NCI-H2081 treated with DMSO at 0.1 percent for 48 hours (cell line): ENCODE data around the gene MRPS18A.
"Not testable (repeated sequence)": the region's sequence is repeated elsewhere in the genome, so short reads cannot be mapped to it uniquely, and the experiment has no call there.

Experiments
- DNase-seq: peaks from one replicate; lab custom pipeline; 2025; lab: John Stamatoyannopoulos, UW

MRPS18A gene

GRCh38 chr6:43634702-43635303, 52.8 kb downstream of the MRPS18A start:
- no peak for DNase-seq

GRCh38 chr6:43633002-43633401, 54.6 kb downstream of the MRPS18A start:
- DNase-seq, result not testable (repeated sequence)

- no peak for DNase-seq
Measured at GRCh38 chr6:43630980-43631619, 56.5 kb downstream of the MRPS18A start.

DNA sequence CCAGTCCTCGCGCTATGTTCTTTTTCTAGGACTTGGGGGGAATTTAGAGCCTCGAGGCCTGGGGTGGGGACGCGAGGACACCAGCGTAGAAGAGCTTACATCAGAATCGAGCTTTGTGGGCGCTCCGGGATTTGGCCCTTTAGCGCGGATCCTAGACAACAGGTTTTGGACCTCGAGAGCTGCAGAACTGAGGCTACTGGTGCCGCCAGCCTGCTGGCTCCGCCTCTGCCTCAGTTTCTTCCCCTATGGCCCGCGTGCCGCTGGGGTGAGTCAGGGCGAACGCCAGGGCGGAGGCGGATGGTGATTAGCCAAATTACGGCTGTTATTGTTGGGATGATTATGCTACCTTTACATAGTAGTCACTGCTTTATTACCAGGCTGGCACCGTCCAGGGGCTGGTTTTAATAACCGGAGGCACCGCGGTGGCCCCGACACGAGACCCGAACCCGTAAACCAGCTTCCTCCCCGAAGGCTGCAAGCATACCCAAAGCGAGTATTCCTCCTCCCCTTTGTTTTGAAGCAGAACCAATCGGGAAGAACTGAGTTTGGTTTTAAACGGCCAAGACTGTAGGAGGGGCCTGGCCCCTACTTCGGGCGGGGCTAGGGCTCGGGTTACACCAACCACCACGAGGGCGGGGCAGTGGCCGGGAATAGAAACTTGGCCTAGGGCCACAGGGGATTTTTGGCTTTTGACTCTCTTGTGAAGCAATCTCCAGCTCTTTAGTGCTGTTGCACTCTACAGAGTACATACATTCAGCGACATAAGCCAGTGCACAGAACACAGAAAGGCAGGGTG, 57.9 kb downstream of the MRPS18A start:
- peak; percentile 88 for DNase-seq

DNA sequence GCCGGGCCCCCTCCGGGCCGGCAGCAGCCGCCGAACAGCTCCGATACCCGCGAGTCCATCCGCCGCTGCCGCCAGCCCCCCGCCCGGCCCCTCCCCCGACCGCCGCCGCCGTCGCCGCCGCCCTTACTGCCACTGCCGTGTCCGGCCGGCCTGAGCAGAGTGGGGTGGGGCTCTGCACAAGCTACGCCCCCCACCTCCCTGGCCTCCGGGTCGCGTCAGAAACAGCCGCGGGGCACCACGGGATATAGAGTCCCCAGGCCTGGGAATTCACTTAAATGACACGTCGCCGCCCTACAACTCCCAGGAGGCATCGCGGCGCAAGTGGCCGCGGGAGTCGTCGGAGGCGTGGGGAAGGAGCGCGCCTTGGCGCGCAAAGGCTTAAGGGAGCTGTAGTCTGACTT, 58.5 kb downstream of the MRPS18A start, which contains the start of gene GTPBP2:
Gene GTPBP2, minus strand, starts transcription at position 161 of the 401 bp plus-strand sequence. Its CDS starts 102 bp downstream, at position 59.
- DNase-seq, result peak; percentile 90

- no peak for DNase-seq
Measured at GRCh38 chr6:43628393-43629103, 59.0 kb downstream of the MRPS18A start.

DNA sequence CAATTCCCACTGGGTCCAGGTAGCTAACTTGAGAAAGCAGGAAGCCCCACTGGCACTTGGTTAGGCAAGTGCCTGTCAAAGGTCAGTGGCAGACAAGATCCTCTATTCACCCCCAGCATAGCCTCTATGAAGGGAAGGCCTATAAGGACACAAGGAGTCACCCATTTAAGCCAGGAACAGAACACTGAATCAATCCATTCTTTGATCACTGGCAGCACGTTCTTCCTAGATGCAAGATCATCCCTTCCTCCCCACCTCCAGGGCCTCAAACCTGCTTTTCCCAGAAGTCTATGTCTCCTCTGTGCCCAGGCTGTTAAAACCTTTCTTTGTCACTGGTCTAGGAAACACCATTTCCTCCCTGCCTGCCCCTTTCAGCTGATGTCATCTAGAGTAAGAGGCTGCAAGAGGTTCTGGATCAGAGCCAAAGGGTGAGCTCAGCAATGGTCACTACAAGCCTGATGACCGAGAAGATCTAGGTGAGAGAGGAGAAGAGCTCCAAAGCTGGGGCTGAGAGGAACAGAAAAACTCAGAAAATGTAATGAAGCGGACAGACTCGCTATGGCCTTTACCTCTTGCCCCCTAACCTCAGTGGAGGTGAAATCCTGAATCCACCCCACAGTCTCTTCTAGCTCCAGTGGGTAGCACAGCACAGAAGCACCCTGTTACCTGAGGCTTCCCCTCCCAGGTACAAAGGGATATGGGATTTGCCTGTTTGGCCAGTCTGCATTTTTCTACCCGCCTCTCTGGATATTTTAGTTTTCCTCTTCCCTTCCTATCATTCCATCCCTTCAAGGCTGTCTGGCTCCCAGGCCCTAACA, 60.4 kb downstream of the MRPS18A start:
- no peak for DNase-seq

- DNase-seq, result no peak
Measured at GRCh38 chr6:43625393-43625992, 62.1 kb downstream of the MRPS18A start.

GRCh38 chr6:43624786-43625288, 62.8 kb downstream of the MRPS18A start:
- no peak for DNase-seq

DNA sequence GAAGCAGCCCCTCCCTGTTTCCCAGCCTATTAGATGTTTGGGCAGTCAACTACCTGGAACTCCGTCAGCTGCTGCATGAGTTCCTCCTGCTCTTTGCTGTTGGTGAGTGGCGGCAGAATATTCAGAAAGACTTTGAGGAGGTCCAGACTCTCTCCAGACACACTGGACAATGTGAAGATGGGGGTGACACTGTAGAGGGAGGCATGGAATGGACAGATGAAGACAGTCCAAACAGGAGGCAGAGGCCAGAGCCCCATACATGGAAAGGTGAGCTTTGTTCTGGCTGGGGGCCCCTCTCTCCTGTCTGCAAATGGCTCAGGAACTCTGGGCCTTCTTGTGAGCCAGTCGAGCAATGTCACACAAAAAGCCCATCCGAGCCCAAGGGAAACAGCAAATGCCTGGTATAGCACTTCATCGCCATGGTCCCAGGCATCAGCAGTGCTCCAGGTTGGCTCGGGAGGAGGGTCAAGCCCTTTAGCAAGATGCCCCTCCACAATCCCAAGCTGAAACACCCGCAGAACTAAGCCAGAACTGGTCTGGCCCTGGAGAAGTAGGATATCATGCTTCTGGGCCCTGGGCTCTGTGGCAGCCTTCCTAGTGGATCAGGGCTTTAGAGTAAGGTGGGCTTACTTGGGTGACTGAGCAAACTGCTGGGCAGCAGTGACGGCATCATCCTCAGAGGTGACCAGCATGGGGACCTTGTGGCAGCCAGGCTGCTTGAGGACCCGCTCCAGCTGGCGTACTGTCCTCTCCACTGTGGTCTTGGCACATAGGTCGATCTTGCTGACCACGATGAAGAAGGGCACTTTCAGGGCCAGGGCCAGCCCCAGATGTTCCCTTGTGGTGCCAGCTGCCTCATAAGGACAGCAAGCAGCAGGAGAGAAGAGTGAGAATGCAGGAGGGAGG, 63.5 kb downstream of the MRPS18A start:
- DNase-seq, result no peak

DNA sequence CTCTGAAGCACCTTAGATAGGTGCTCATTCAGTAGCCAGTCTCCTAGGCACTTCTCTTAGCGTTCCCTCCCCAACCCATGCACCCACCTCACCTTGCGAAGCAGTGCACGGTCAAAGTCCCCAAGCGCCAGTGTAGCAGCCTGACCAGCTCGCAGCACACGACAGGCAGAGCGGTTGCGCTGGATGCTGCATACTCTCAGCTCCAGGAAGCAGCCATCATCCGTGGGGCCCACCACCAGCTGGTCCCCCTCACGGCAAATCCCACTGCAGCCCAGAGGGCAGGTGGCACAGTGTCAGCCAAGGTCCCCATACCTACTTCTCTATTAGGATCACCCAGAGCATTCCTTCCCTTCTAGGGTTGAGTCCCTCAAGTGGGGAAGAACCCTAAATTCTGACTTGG, 65.0 kb downstream of the MRPS18A start:
- no peak for DNase-seq

DNA sequence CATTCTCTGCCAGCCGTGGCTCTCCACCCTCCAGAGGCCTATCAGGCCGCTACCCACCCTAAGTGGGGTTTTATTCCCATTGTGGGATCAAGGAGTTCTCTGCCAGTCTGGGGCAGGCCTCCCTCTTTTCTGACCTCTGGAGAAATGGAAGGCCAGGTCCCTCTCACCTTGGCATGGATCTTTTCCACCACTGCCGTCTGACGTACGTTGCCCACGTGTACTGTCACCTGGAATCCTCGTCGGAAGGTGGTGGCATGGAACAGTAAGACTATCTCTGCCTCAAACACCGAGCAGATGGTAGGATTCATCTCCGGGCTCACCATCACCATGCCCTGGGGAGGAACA, 65.8 kb downstream of the MRPS18A start:
- no peak for DNase-seq
